HG03520 (cell line): Measurements from ENCODE around the gene MYPN.

Source experiments
- ATAC-seq: cut with Tn5 transposase; IDR thresholded peaks from one replicate; pipeline ENCODE4 v1.9.1; 2021; ENCODE audit warnings: mild to moderate bottlenecking, moderate library complexity; ENCODE audit not compliant: unreplicated experiment

The MYPN gene

GRCh38 chr10:68092512-68092911 is 16.8 kb upstream of the MYPN start:
- no peak for ATAC-seq

GRCh38 chr10:68095153-68095552 is 14.1 kb upstream of the MYPN start:
- ATAC-seq: no peak

GRCh38 chr10:68096913-68097516 is 12.3 kb upstream of the MYPN start:
- ATAC-seq: no peak

- no peak for ATAC-seq
Measured at GRCh38 chr10:68099736-68100135, 9.6 kb upstream of the MYPN start.

GRCh38 chr10:68101066-68101465 is 8.2 kb upstream of the MYPN start:
- ATAC-seq: no peak

- ATAC-seq: no peak
Measured at GRCh38 chr10:68103261-68103878, 5.9 kb upstream of the MYPN start.

GRCh38 chr10:68103901-68104300 is 5.4 kb upstream of the MYPN start:
- ATAC-seq: no peak

GRCh38 chr10:68105820-68106219 is 3.5 kb upstream of the MYPN start:
- ATAC-seq: no peak

- ATAC-seq: no peak
Measured at GRCh38 chr10:68106656-68107055, 2.6 kb upstream of the MYPN start.

- ATAC-seq: no peak
Measured at GRCh38 chr10:68107651-68108050, 1.6 kb upstream of the MYPN start.

GRCh38 chr10:68108051-68108450 is 1.2 kb upstream of the MYPN start:
- no peak for ATAC-seq

- no peak for ATAC-seq
Measured at GRCh38 chr10:68108653-68109052, 635 bp upstream of the MYPN start.

- ATAC-seq: no peak
Measured at GRCh38 chr10:68110027-68110426, 739 bp downstream of the MYPN start.

GRCh38 chr10:68111584-68111983 is 2.3 kb downstream of the MYPN start:
- ATAC-seq: no peak

GRCh38 chr10:68112837-68113236 is 3.5 kb downstream of the MYPN start:
- ATAC-seq: no peak

- ATAC-seq: no peak
Measured at GRCh38 chr10:68118657-68119056, 9.4 kb downstream of the MYPN start.

- no peak for ATAC-seq
Measured at GRCh38 chr10:68121020-68121743, 11.9 kb downstream of the MYPN start.

- no peak for ATAC-seq
Measured at GRCh38 chr10:68121852-68122251, 12.6 kb downstream of the MYPN start.

- ATAC-seq: no peak
Measured at GRCh38 chr10:68124718-68125117, 15.4 kb downstream of the MYPN start.

- no peak for ATAC-seq
Measured at GRCh38 chr10:68125772-68126171, 16.5 kb downstream of the MYPN start.

GRCh38 chr10:68128015-68128414 is 18.7 kb downstream of the MYPN start:
- no peak for ATAC-seq

GRCh38 chr10:68132391-68132790 is 23.1 kb downstream of the MYPN start:
- ATAC-seq: no peak
